SH-SY5Y (cell line): ENCODE measurements around the gene PEDS1.

ENCODE experiments used
- GATA2 ChIP-seq: IDR thresholded peaks from 2 replicates; pipeline ENCODE4 v1.6.1; 2011; ENCODE audit warnings: mild to moderate bottlenecking, low read depth, low read length
- GATA3 ChIP-seq: IDR thresholded peaks from 2 replicates; pipeline ENCODE4 v1.6.1; 2011; ENCODE audit warnings: low read depth, mild to moderate bottlenecking, low read length, moderate library complexity

DNA sequence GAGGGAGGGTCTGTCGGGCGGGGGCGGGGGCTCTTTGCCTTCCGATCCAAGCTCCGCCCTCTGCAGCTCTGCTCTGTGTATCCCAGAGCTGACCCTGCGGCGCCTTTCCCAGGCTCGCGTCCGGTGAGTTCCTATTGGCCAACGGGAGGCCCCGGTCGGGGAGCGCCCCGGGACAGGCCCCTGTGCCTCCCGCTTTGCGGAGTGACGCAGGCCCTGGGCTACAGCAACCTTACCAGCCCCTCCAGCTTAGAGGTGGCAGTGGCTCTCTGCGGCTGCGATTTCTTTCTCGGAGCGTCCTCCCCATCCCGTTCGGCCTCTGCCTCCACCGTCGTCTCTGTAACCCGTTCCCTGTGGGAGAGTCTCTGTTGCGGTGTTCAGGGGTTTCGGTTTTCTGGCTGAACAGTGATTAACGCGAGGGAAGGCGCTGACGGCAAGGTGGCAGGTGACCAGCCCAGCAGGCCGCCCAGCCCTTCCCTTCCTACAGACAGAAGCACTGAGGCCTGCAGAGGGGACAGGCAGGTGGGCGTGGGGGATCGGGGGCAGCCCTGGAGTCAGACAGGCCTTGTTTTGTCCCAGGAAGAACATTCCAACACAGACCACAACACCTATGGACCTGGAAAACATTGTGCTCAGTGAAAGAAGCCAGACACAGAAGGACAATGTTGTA, 19.0 kb upstream of the PEDS1 start:
- TF ChIP-seq GATA2 (no peak), GATA3 (no peak)
